CD14-positive monocyte (primary cell): ENCODE measurements around the gene ALDH7A1. TPM values are rescaled to one million over a fixed set of nuclear protein-coding genes. Genes with fewer than 3 reads are reported as not detected.

Experiments used
- DNase-seq, 3 donors: peaks; one replicate each; pipeline ENCODE4 v3.0.0-alpha.2; 2011 to 2022
- H2AFZ ChIP-seq: 2 replicates; pipeline ENCODE4 v1.6.0; 2012; ENCODE audit warnings: mild to moderate bottlenecking, low read depth, low read length, inconsistent platforms; ENCODE audit not compliant: insufficient read depth, poor library complexity, severe bottlenecking
- H3K27ac ChIP-seq, 2 donors: 1 replicate in 1 of 2; 2 replicates in 1 of 2; pipeline ENCODE4 v1.5.1; 2012 to 2013; ENCODE audit warnings: low read length in 2 of 2, control low read depth in 1 of 2, inconsistent platforms in 1 of 2, low read depth in 1 of 2, mild to moderate bottlenecking in 1 of 2
- H3K27me3 ChIP-seq, 2 donors: one replicate each; pipeline versions ENCODE4 v1.6.0 to v1.6.1; 2011 to 2013; ENCODE audit warnings: low read length in 2 of 2; ENCODE audit not compliant: control insufficient read depth in 2 of 2, insufficient read depth in 2 of 2
- H3K36me3 ChIP-seq, 2 donors: replicated peaks in 1 of 2; 1 replicate in 1 of 2; 2 replicates in 1 of 2; pipeline versions ENCODE4 v1.5.1 to v1.6.1; 2012 to 2013; ENCODE audit warnings: low read length in 2 of 2, control low read depth in 1 of 2, inconsistent platforms in 1 of 2, mild to moderate bottlenecking in 1 of 2; ENCODE audit not compliant: insufficient read depth in 2 of 2, control insufficient read depth in 1 of 2
- H3K4me1 ChIP-seq, 2 donors: 1 replicate in 1 of 2; 2 replicates in 1 of 2; pipeline versions ENCODE4 v1.5.1 to v1.6.1; 2012 to 2013; ENCODE audit warnings: low read length in 2 of 2, control low read depth in 1 of 2, inconsistent platforms in 1 of 2, mild to moderate bottlenecking in 1 of 2, moderate library complexity in 1 of 2; ENCODE audit not compliant: insufficient read depth in 2 of 2, control insufficient read depth in 1 of 2
- H3K4me2 ChIP-seq: replicated peaks from 2 replicates; pipeline ENCODE3; 2012; ENCODE audit warnings: low read length, moderate library complexity, mild to moderate bottlenecking; ENCODE audit not compliant: poor library complexity, severe bottlenecking; ENCODE audit errors: extremely low read depth
- H3K4me3 ChIP-seq, 3 experiments: fragments of 200-600 bp in 1 of 3; sonication (generic) in 1 of 3; replicated peaks in 1 of 3; 1 replicate in 2 of 3; 2 replicates in 1 of 3; pipeline ENCODE4 v1.5.1; 2011 to 2013; ENCODE audit warnings: low read length in 3 of 3, mild to moderate bottlenecking in 3 of 3, control low read depth in 2 of 3, low read depth in 2 of 3, inconsistent platforms in 1 of 3, moderate library complexity in 1 of 3
- H3K79me2 ChIP-seq: 2 replicates; pipeline ENCODE4 v1.6.0; 2012; ENCODE audit warnings: mild to moderate bottlenecking, control low read depth, inconsistent platforms, low read length, moderate library complexity; ENCODE audit not compliant: insufficient read depth
- H3K9ac ChIP-seq: 2 replicates; pipeline ENCODE4 v1.6.0; 2017; ENCODE audit warnings: low read length, mild to moderate bottlenecking; ENCODE audit not compliant: insufficient read depth, poor library complexity, severe bottlenecking
- H3K9me3 ChIP-seq, 2 donors: replicated peaks in 1 of 2; 1 replicate in 1 of 2; 2 replicates in 1 of 2; pipeline versions ENCODE4 v1.5.1 to v1.6.1; 2012 to 2013; ENCODE audit warnings: low read length in 2 of 2, control low read depth in 1 of 2; ENCODE audit not compliant: control insufficient read depth in 1 of 2, insufficient read depth in 1 of 2
- H4K20me1 ChIP-seq: 2 replicates; pipeline ENCODE4 v1.6.0; 2012; ENCODE audit warnings: mild to moderate bottlenecking, low read length, control low read depth, moderate library complexity; ENCODE audit not compliant: insufficient read depth
- H3K27ac Mint-ChIP-seq, 7 donors: one replicate each; pipeline ENCODE4 v1.8.0; 2020; ENCODE audit warnings: mild to moderate bottlenecking in 7 of 7, mixed read lengths in 7 of 7, moderate library complexity in 6 of 7, inconsistent platforms in 2 of 7
- H3K27me3 Mint-ChIP-seq, 3 donors: one replicate each; pipeline ENCODE4 v1.8.0; 2021 to 2022; ENCODE audit warnings: low read depth in 3 of 3, mild to moderate bottlenecking in 3 of 3, mixed read lengths in 3 of 3, moderate library complexity in 3 of 3, inconsistent platforms in 1 of 3
- H3K36me3 Mint-ChIP-seq, 2 donors: one replicate each; pipeline ENCODE4 v1.8.0; 2020; ENCODE audit warnings: mixed read lengths in 2 of 2, inconsistent platforms in 1 of 2, mild to moderate bottlenecking in 1 of 2
- H3K4me1 Mint-ChIP-seq: one replicate; pipeline ENCODE4 v1.8.0; 2020; ENCODE audit warnings: mild to moderate bottlenecking, mixed read lengths
- H3K4me3 Mint-ChIP-seq, 2 donors: one replicate each; pipeline ENCODE4 v1.8.0; 2020; ENCODE audit warnings: mild to moderate bottlenecking in 2 of 2, mixed read lengths in 2 of 2, moderate library complexity in 1 of 2
- H3K9me3 Mint-ChIP-seq, 7 donors: one replicate each; pipeline ENCODE4 v1.8.0; 2020 to 2022; ENCODE audit warnings: mixed read lengths in 7 of 7, mild to moderate bottlenecking in 6 of 7, moderate library complexity in 6 of 7, inconsistent platforms in 2 of 7
- CTCF ChIP-seq: fragments of 200-600 bp; IDR thresholded peaks from one replicate; pipeline ENCODE4 v1.8.0; 2022; ENCODE audit warnings: antibody characterized with exemption, mild to moderate bottlenecking
- WGBS: methylation state at CpG from one replicate; pipeline ENCODE4 v1.1.5; 2013; ENCODE audit warnings: missing lambda C conversion rate; ENCODE audit not compliant: insufficient coverage; 5-methylcytosine and 5-hydroxymethylcytosine counted together
- intact Hi-C, 2 donors: fragments of 100-400 bp; cut with micrococcal nuclease; formaldehyde crosslinking; loops; one replicate each; pipeline versions ENCODE4 v1.15.0 to v1.15.1; 2023
- polyA plus RNA-seq, 3 donors: library from polyadenylated mRNA; depleted of rRNA in 1 of 3; unstranded in 2 of 3; stranded (reverse) in 1 of 3; fragments of 300-500 nt in 2 of 3; fragments of >200 nt in 1 of 3; fragmentation: Illumina TruSeq in 2 of 3; gene quantifications; 1 replicate in 2 of 3; 2 replicates in 1 of 3; pipeline ENCODE4 v1.2.3, GENCODE V29; 2012 to 2021

Gene ALDH7A1
- polyA plus RNA-seq, 3 donors, result 0.44 to 0.67 (median 0.59) TPM

- 93% methylated on average over 2 of the region's 4 CpGs for WGBS
- no peak overlapping the region for H2AFZ ChIP-seq
- no peaks in the 10 kb centered on the region for H3K36me3 Mint-ChIP-seq
These were observed 59.0 kb downstream of the ALDH7A1 start for GRCh38 chr5:126535856-126536545.

GRCh38 chr5:126534553-126534952 lies 60.5 kb downstream of the ALDH7A1 start:
- intact Hi-C loops, result no loop called here

More at GRCh38 chr5:126535856-126536545, 59.0 kb downstream of the ALDH7A1 start:
- no peak for TF ChIP-seq CTCF
- Histone ChIP-seq H4K20me1 (no peaks in the 10 kb centered on the region), H3K4me3 (no peak overlapping the region), H3K4me2 (no peak overlapping the region), H3K9ac (no peak overlapping the region), H3K9me3 (no peaks in the 10 kb centered on the region), H3K27ac (no peak overlapping the region), H3K79me2 (no peaks in the 10 kb centered on the region), H3K36me3 (no peaks in the 10 kb centered on the region), H3K4me1 (no peaks in the 10 kb centered on the region), H3K27me3 (no peaks in the 10 kb centered on the region)
- Mint-ChIP-seq H3K27me3 (peaks cover 1 to 5% (median 3%) of the 10 kb centered on the region in 3 donors), H3K27ac (no peak overlapping the region), H3K4me3 (no peak overlapping the region), H3K4me1 (no peaks in the 10 kb centered on the region), H3K9me3 (peaks cover 0 to 1% (median 0%) of the 10 kb centered on the region in 7 donors)
- no peak for DNase-seq
- intact Hi-C loops, result no loop called here

More at GRCh38 chr5:126534553-126534952, 60.5 kb downstream of the ALDH7A1 start:
- TF ChIP-seq CTCF, result no peak
- WGBS, result no CpG with 5 or more reads among the region's 1 CpG
- H3K27ac ChIP-seq, result no peak overlapping the region
- H3K9ac ChIP-seq, result no peak overlapping the region
- no peak overlapping the region for H2AFZ ChIP-seq
- no peaks in the 10 kb centered on the region for H3K4me1 ChIP-seq
- Mint-ChIP-seq H3K4me1 (no peaks in the 10 kb centered on the region), H3K9me3 (peaks cover 0 to 1% (median 0%) of the 10 kb centered on the region in 7 donors), H3K4me3 (no peak overlapping the region), H3K27ac (no peak overlapping the region), H3K27me3 (peaks cover 0 to 5% (median 3%) of the 10 kb centered on the region in 3 donors), H3K36me3 (no peaks in the 10 kb centered on the region)
- no peak for DNase-seq
- no peak overlapping the region for H3K4me2 ChIP-seq
- H3K79me2 ChIP-seq, result no peaks in the 10 kb centered on the region
- no peaks in the 10 kb centered on the region for H3K9me3 ChIP-seq
- no peaks in the 10 kb centered on the region for H3K36me3 ChIP-seq
- H4K20me1 ChIP-seq, result no peaks in the 10 kb centered on the region
- no peak overlapping the region for H3K4me3 ChIP-seq
- no peaks in the 10 kb centered on the region for H3K27me3 ChIP-seq
